Hindlimb muscle (tissue), 1 donor: ENCODE data around the gene ERAL1. TPM values are rescaled to one million over a fixed set of nuclear protein-coding genes. Genes with fewer than 3 reads are reported as not detected.
A peak's percentile ranks its signal among the peaks of the same experiment; 100 is the strongest.
"Not testable (repeated sequence)": the region's sequence is repeated elsewhere in the genome, so short reads cannot be mapped to it uniquely, and the experiment has no call there.

Experiments
- DNase-seq: peaks from one replicate; pipeline ENCODE4 v3.0.0-alpha.2; 2013
- polyA plus RNA-seq: library from polyadenylated mRNA; unstranded; fragments of 120-200 nt; gene quantifications from one replicate; pipeline ENCODE4 v1.2.1, GENCODE V29; 2013; ENCODE audit not compliant: insufficient read length

ERAL1 gene
- polyA plus RNA-seq, 1 donor, result 44.0 TPM

DNA sequence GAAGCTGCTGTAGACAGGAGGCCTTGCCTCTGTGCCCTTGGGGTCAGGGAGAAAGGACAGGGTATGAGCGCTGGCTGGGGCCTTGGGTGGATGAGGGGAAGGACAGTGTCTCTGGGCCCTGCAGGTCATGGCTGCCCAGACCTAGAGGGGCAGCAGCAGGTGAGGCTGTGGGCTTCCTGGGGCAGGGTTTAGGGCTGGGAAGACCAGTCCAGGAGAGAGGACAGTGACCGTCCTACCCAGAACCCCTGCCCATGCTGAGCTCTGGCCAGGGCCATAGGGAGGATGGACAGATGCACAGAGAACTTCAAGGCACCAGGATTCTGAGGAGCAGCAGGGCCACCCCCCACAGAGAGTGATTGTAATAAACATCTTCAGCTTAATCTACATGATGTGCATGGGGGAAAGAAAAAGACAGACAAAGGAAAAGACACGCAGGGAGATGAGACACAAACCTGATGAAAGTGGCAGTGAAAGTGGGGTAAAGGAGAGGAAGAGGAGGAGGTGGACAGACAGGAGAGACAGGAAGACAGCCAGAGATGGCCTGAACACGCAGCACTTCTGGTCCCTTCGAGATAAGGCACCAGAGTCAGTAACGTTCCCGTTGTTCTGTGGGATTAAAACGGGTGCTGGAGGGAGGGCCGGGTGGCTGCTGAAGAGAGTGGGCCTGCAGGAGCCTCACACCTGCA lies 25.2 kb downstream of the ERAL1 start:
- no peak for DNase-seq

GRCh38 chr17:28880572-28880945 lies 25.7 kb downstream of the ERAL1 start:
- no peak for DNase-seq

GRCh38 chr17:28881533-28882056 lies 26.8 kb downstream of the ERAL1 start:
- no peak for DNase-seq

GRCh38 chr17:28882154-28882895 lies 27.5 kb downstream of the ERAL1 start:
- no peak for DNase-seq

DNA sequence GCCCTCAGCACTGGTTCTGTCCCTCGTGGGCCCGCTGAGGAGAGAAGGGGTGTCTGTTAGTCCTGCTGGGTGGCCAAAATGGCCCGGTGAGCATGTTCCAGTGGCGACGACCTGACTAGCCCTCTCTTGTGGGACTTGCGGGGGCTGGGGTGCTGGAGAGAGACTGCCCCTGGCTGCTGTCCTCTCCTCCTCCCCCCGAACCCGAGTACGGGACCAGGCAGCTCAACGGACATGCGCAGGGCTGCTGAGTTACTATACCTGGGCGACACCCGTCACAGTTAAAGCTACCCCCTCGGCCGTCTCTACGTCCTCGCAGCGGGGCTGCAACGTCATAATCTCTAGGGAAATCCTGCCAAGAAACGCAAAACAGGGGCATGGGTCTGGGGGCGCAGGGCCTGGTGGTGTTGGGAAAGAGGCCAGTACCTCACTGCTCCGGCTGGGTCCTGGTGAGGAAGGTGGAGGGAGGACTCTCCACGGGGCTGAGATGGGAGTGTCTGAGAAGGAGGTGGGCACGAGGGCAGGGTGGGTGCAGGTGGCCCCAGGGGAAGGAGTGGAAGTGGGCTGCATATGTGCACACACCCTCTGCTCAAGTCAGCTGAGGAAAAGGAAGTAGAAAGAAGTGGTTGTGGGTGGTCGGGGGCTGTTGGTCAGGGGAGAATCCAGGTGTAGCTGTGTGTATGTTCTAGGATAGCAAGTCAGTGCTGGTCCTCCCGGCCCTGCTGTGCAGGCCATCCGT lies 29.3 kb downstream of the ERAL1 start:
- DNase-seq, result no peak

GRCh38 chr17:28885363-28885762 lies 30.5 kb downstream of the ERAL1 start:
- no peak for DNase-seq

GRCh38 chr17:28885951-28886350 lies 31.1 kb downstream of the ERAL1 start:
- no peak for DNase-seq

GRCh38 chr17:28887871-28888471 lies 33.2 kb downstream of the ERAL1 start:
- DNase-seq, result no peak

DNA sequence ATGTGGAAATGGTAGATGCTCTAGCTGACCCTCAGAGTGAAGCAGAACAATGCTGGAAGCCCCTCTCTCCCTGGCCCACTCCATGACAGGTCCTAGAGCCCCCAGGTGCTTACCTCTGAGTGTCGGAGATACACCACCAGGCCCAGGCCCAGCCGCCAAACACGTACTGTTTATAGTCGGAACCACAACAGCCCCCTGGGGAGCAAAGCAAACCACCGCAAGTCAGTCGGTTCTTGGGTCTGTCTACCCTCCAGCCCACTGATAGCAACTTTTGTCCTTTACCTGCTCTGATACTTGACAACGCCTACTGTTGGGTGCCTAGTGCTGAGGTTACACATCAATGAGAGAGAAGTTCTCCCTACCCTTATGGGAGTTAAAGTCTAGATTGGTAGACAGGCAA lies 34.0 kb downstream of the ERAL1 start:
- DNase-seq, result no peak

GRCh38 chr17:28889996-28890395 lies 35.2 kb downstream of the ERAL1 start:
- no peak for DNase-seq

DNA sequence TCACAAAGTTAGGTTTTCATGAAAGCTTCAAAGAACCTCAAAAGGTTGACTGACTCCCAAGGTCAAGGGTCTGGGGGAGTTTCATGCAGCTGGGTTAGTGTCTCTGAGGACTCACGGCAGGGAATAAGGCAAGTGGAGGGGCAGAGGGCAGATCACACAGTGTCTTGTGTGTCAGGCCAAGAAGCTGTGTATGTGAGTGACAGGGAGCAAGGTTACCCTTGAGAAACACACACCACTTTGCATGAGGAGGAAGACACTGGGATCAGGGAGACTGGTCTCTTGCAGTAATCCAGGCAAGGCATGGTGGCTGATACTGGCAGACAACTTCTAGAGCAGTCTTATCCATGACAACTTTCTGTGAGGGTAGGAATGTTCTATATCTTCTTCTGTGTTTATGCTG lies 36.4 kb downstream of the ERAL1 start:
- no peak for DNase-seq

GRCh38 chr17:28892024-28892423 lies 37.2 kb downstream of the ERAL1 start:
- DNase-seq, result no peak

DNA sequence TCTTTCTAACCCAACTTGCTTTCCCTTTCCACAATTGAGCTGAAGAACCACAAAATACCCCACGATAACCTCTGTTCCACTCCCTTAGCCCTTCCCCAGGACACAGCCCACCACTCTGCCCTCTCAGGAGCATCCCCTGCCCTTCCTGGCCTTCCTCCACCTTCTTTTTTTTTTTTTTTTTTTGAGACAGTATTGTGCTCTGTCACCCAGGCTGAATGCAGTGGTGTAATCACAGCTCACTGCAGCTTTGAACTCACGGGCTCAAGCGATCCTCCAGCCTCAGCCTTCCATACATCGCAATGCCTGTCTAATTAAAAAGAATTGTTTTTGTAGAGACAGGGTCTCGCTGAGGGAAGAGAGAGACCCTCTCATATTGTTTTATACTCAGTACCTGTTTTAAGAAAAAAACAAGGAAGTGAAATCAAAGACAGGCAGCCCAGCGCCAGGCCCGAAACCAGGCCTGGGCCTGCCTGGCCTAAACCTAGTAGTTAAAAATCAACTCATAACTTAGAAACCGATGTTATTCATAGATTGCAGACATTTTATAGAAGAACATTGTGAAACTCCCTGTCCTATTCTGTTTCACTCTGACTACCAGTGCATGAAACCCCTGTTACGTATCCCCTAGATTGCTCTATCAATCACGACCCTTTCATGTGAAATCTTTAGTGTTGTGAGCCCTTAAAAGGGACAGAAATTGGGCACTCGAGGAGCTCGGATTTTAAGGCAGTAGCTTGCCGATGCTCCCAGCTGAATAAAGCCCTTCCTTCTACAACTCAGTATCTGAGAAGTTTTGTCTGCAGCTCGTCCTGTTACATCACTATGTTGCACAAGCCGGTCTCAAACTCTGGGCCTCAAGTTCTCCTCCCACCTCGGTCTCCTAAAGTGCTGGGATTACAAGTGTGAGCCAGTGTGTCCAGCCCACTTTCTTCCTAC lies 38.7 kb downstream of the ERAL1 start:
- not testable (repeated sequence) for DNase-seq

DNA sequence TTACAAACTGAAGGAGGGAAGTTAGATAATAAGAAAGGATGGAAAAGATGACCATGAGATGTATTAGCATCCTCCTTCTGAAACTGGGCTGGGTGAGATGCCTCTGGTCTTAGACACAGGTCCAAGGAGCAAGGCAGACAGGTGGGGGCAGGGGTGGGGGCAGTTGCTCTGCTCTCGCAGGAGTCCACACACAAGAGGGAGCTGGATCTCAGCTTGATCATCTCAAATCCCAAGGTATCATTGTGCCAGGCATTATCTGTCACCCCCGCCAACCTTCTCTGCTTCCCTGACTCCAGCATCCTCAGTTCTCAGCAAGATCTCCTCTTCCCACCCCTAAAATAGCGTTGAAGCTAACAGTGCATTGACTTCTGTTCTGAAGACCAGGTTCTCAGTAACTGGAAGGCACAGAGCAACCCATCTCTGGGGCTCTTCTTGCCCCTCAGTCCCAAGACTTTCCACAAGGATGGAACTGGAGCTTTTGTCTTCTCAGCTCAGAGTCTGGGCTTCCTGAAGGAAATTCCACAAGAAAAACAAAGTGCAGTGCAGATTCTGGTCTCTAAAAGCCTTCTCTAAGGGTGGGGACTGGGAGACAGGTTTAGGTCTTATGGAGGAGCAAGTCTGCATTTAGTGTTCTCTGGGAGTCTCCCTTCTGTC lies 41.1 kb downstream of the ERAL1 start:
- no peak for DNase-seq

DNA sequence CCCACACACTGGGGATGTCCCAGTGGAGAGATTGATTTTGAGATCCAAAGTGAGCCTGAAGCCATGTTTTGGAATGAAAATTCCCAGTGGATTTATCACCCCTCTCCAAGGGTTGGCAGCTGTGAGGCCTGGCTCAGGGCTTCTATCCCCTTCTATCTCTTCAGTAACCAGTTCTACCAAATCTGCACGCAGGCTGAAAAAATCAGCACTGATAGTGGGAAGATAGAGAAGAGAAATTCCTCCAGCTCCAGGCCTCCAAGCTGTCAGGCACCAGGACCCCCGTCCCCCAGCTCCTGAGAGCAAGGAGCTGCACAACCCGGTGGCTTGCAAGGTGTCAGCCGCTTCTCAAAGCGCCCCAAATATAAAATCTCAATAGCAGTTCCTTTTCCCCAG lies 41.7 kb downstream of the ERAL1 start:
- DNase-seq, result no peak

DNA sequence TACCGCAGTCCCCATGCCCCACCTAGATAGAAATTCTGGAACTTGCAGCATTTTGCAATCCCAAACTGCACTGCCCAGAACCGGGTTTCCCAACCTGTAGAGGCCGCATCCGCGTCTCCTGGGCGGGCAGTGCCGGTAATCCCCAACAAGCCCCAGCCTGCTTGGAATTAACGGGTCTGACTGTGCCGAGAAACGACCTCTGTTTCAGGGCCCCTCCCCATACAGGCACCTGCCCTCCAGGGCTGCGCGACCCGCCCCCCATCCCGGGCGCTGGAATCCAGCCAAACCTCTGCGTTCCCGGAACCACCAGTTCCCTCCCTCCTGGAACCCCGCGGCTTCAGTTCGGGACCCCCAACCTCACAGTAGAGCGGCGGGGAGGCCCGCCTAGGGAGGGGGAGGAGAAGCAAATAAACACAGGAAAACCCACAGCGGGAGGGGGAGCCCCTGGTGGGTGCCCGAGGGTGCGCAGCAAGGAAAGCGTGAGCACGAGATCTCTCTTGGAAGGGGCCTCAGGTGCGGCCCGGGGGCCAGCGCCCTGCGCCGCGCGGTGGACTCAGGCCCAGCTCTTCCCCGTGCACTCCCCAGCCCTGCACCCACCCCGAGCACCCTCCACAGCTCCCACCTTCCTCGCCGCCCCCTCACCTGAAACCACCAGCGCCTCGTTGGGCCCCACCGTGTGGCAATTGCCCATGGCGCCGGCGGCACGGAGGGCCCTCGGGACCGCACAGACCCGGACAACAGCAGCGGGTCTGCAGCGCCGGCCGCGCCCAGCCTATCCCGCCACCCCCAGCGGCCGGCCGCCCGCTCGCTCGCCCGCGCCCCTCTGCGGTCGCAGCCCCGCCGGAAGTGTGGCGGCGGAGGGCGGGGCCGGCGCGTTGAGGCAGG lies 42.3 kb downstream of the ERAL1 start, which contains the start of gene FLOT2:
FLOT2 (minus strand) TSS at position 850 of the 885 bp plus-strand sequence; CDS start at position 691, 159 bp downstream.
- DNase-seq, result peak; percentile 51

GRCh38 chr17:28897769-28898526 lies 43.1 kb downstream of the ERAL1 start:
- DNase-seq, result no peak

DNA sequence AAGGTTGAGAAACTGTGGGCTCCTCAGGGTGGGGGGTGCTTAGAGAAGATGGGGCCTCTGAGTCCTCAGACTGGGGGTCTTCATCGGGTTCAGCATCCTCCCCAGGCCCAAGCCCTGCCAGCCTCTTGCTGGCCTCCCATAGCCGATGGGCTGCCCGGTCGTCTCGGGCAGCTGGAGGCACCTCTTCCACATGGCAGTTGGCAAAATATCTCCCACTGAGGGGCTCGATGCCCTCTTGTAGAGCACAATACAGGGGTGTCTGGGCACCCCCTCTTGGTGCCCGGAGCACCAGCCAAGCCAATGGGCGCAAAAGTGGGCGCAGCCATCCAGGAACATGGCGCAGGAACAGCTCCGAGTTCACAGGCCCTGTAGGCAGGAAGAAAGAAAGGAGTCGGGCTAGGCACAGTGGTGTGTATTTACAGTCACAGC lies 43.7 kb downstream of the ERAL1 start:
- DNase-seq, result no peak

DNA sequence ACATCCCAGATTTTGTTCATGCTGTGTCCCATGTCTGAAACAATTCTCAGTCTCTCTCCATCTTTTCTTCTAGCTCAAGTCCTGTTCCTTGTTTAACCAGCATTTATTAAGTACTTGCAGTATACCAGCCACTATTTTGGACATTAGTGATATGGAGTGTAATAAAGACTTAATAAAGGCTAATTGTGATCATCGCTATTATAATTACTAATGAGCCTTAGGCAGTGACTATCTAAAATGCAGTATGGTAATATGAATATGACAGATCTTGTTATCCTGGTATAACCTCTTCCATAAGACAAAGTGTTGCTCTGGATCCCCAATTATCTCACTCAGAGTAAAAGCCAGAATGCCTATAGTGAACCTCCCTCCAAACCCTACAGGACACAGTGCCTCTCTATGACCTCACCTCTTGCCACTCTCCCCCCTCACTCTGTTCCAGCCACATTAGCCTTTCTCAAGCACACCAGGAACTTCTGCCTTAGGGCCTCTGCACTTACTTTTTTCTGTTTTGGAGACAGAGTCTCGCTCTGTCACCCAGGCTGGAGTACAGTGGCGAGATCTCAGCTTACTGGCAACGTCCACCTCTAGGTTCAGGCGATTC lies 44.5 kb downstream of the ERAL1 start:
- DNase-seq, result no peak
